Kidney (tissue), 14 donors: Measurements from ENCODE around the gene DNAH17. TPM values are rescaled to one million over a fixed set of nuclear protein-coding genes. Genes with fewer than 3 reads are reported as not detected.

ENCODE experiments used
- DNase-seq, 5 donors: peaks; one replicate each; pipeline ENCODE4 v3.0.0-alpha.2; 2013 to 2020
- FAIRE-seq: peaks from 2 replicates; lab custom pipeline; 2012; peaks lifted over from hg19 to GRCh38; lab: Jason Lieb, UNC
- H3K27ac ChIP-seq, 2 donors: one replicate each; pipeline ENCODE4 v1.7.0; 2013; ENCODE audit warnings: low read depth in 2 of 2, low read length in 2 of 2, inconsistent platforms in 1 of 2
- H3K27me3 ChIP-seq: one replicate; pipeline ENCODE4 v1.7.1; 2013; ENCODE audit warnings: low read length, inconsistent platforms; ENCODE audit not compliant: control insufficient read depth, insufficient read depth
- H3K36me3 ChIP-seq, 3 donors: one replicate each; pipeline versions ENCODE4 v1.7.0 to v1.7.1; 2013; ENCODE audit warnings: low read length in 3 of 3, control low read depth in 1 of 3, inconsistent platforms in 1 of 3; ENCODE audit not compliant: insufficient read depth in 3 of 3, control insufficient read depth in 2 of 3
- H3K4me1 ChIP-seq, 3 donors: one replicate each; pipeline versions ENCODE4 v1.7.0 to v1.7.1; 2013; ENCODE audit warnings: low read length in 3 of 3, inconsistent platforms in 1 of 3, low read depth in 1 of 3; ENCODE audit not compliant: control insufficient read depth in 2 of 3, insufficient read depth in 2 of 3
- H3K4me3 ChIP-seq, 3 donors: one replicate each; pipeline versions ENCODE4 v1.7.0 to v1.8.1; 2013; ENCODE audit warnings: low read length in 3 of 3, control low read depth in 1 of 3, inconsistent platforms in 1 of 3
- H3K9ac ChIP-seq, 3 donors: one replicate each; pipeline versions ENCODE4 v1.7.0 to v1.7.1; 2013; ENCODE audit warnings: low read length in 3 of 3, control low read depth in 1 of 3, inconsistent platforms in 1 of 3
- H3K9me3 ChIP-seq, 3 donors: one replicate each; pipeline versions ENCODE4 v1.7.0 to v1.7.1; 2013; ENCODE audit warnings: low read length in 3 of 3, control low read depth in 1 of 3, inconsistent platforms in 1 of 3; ENCODE audit not compliant: control insufficient read depth in 2 of 3, insufficient read depth in 1 of 3
- CTCF ChIP-seq: IDR thresholded peaks from 3 replicates; pipeline ENCODE4 v1.5.1; 2012; ENCODE audit warnings: mild to moderate bottlenecking, moderate library complexity, borderline replicate concordance; ENCODE audit not compliant: insufficient read depth; ENCODE audit errors: extremely low read depth
- intact Hi-C: fragments of 100-400 bp; cut with DNase I; formaldehyde crosslinking; loops from one replicate; pipeline ENCODE4 v1.11.1; 2022
- polyA plus RNA-seq: library from polyadenylated mRNA; stranded (reverse); fragments of 350-450 nt; fragmentation: Illumina TruSeq; extraction: RNeasy Lipid Tissue Mini Kit (QIAGEN cat#74804); gene quantifications from one replicate; pipeline ENCODE4 v1.2.3, GENCODE V29; 2014; ENCODE audit warnings: low read depth, low replicate concordance; ENCODE audit not compliant: insufficient read depth
- total RNA-seq: library from RNA; stranded (reverse); fragmentation: NEBNext Ultra II Directional; extraction: Animal tissue kit (Norgen Biotek cat#: 25700); gene quantifications from one replicate; pipeline ENCODE4 v1.2.1, GENCODE V29; 2021
- donor health status: control.
- donor health status: control.
- donor health status: control.
- donor health status: control.
- donor health status: control.
- donor health status: DM: yes; HTN: yes; CAD: no.
- donor health status: Normal renal cell carcinoma (clear cell type).

The DNAH17 gene
- total and polyA plus RNA-seq, 2 donors from 2014 or later, result 0.09 to 0.17 TPM

GRCh38 chr17:78422872-78423588 is 154.2 kb downstream of the DNAH17 start:
- no peak overlapping the region for H3K4me3 ChIP-seq
- H3K9ac ChIP-seq, result no peak overlapping the region
- no peaks in the 10 kb centered on the region for H3K27me3 ChIP-seq
- H3K36me3 ChIP-seq, result peaks cover 0 to 36% (median 20%) of the 10 kb centered on the region in 3 donors
- no peaks in the 10 kb centered on the region for H3K9me3 ChIP-seq
- intact Hi-C loops, result loop anchor here (5.0 kb wide), 1 partner anchor 131 kb away; no protein-coding TSS in a partner anchor
- no peak for FAIRE-seq
- no peak for DNase-seq
- no peak for TF ChIP-seq CTCF
- no peak overlapping the region for H3K27ac ChIP-seq
- H3K4me1 ChIP-seq, result peaks cover 0 to 7% (median 0%) of the 10 kb centered on the region in 3 donors

DNA sequence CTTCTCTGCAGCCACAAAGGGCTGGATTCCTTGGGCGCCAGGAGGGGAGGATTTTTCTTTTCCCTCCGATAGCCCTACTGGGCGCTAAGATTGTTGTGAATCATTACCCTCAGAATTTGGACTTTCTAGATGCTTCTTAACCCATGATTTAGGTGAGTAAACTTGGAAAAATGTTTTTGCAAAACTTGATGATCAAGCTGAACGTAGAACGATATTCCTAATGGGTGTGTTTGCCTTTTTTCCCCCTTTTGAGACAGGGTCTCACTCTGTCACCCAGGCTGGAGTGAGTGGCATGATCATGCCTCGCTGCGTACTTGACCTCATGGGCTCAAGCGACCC is 155.0 kb downstream of the DNAH17 start:
- peaks cover 0 to 35% (median 20%) of the 10 kb centered on the region in 3 donors for H3K36me3 ChIP-seq

GRCh38 chr17:78421534-78422266 is 155.5 kb downstream of the DNAH17 start:
- Histone ChIP-seq H3K4me1 (peaks cover 0 to 12% (median 0%) of the 10 kb centered on the region in 3 donors), H3K9ac (no peak overlapping the region), H3K36me3 (peaks cover 0 to 30% (median 20%) of the 10 kb centered on the region in 3 donors), H3K27ac (no peak overlapping the region), H3K4me3 (no peak overlapping the region), H3K27me3 (no peaks in the 10 kb centered on the region), H3K9me3 (no peaks in the 10 kb centered on the region)
- DNase-seq (peak; percentile 79 to 90 (median 84)), FAIRE-seq (no peak)
- intact Hi-C loops, result loop anchor here (5.0 kb wide), 1 partner anchor 129 kb away; no protein-coding TSS in a partner anchor
- peak; percentile 94 for TF ChIP-seq CTCF

More for the DNA sequence above, 155.0 kb downstream of the DNAH17 start:
- Histone ChIP-seq H3K27me3 (no peaks in the 10 kb centered on the region), H3K4me1 (peaks cover 0 to 10% (median 0%) of the 10 kb centered on the region in 3 donors), H3K27ac (no peak overlapping the region), H3K4me3 (no peak overlapping the region), H3K9ac (no peak overlapping the region), H3K9me3 (no peaks in the 10 kb centered on the region)
- intact Hi-C loops, result loop anchor here (5.0 kb wide), 1 partner anchor 130 kb away; no protein-coding TSS in a partner anchor
- DNase-seq (no peak), FAIRE-seq (no peak)
- TF ChIP-seq CTCF, result no peak
